ENCODE data around the gene DARS1.

DARS1 gene

GRCh38 chr2:136017786-136018185, 32.4 kb upstream of the DARS1 start:
- no peak overlapping the region for H3K4me3 ChIP-seq (ENCODE audit: low read length, poor library complexity, severe bottlenecking)
- H2AFZ ChIP-seq (ENCODE audit: low read length) = no peak overlapping the region
- no peaks in the 10 kb centered on the region for H3K9me2 ChIP-seq (replicated peaks; ENCODE audit: low read depth, low read length)
- no peaks in the 10 kb centered on the region for H3K79me2 ChIP-seq (ENCODE audit: insufficient read depth, low read length)
- H3K4me1 ChIP-seq (ENCODE audit: insufficient read depth, low read length, poor library complexity, severe bottlenecking) = peaks cover 73% of the 10 kb centered on the region
- no peaks in the 10 kb centered on the region for H4K20me1 ChIP-seq (ENCODE audit: insufficient read depth, low read length, poor library complexity, severe bottlenecking)
- H3K9me3 ChIP-seq (ENCODE audit: insufficient read depth, low read depth, low read length) = no peaks in the 10 kb centered on the region
- no peak overlapping the region for H3K9ac ChIP-seq (ENCODE audit: low read depth, low read length, poor library complexity, severe bottlenecking)
- TF ChIP-seq EZH2phosphoT487 (IDR thresholded peaks at IDR 0.05; ENCODE audit: borderline replicate concordance) (no peak), CTCF (conservative IDR thresholded peaks at IDR 0.05; ENCODE audit: low read length) (no peak)
- no peaks in the 10 kb centered on the region for H3F3A ChIP-seq (ENCODE audit: low read depth)
- no peak overlapping the region for H3K4me2 ChIP-seq (ENCODE audit: low read depth, low read length, poor library complexity, severe bottlenecking)
- H3K36me3 ChIP-seq (ENCODE audit: insufficient read depth, low read length) = no peaks in the 10 kb centered on the region
- no peaks in the 10 kb centered on the region for H3K27me3 ChIP-seq (ENCODE audit: insufficient read depth, low read length, poor library complexity, severe bottlenecking)

DNA sequence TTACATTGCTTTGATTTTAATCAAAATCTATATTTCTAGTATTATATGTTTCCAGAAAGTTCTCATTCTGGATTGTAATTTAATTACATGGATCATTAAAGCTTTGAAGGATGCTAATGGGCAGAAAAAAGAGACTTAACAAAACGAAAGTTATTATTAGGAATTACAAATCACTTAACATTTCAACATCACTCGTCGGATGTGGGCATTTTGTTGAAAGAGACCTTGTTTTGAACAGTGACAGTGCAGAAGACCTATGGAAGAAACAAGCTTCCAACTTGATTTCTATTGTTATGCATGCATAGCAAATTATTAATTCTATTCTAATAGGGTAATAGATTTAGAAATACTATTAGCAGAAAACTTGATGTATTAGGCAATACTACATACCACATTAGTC, 31.4 kb upstream of the DARS1 start:
- H3K4me1 ChIP-seq (ENCODE audit: insufficient read depth, low read length, poor library complexity, severe bottlenecking) = peaks cover 72% of the 10 kb centered on the region
- H3K4me3 ChIP-seq (ENCODE audit: low read length, poor library complexity, severe bottlenecking) = no peak overlapping the region
- TF ChIP-seq EZH2phosphoT487 (IDR thresholded peaks at IDR 0.05; ENCODE audit: borderline replicate concordance) = no peak
- TF ChIP-seq CTCF (conservative IDR thresholded peaks at IDR 0.05; ENCODE audit: low read length) = no peak
- no peak overlapping the region for H2AFZ ChIP-seq (ENCODE audit: low read length)
- no peaks in the 10 kb centered on the region for H4K20me1 ChIP-seq (ENCODE audit: insufficient read depth, low read length, poor library complexity, severe bottlenecking)
- no peak overlapping the region for H3K4me2 ChIP-seq (ENCODE audit: low read depth, low read length, poor library complexity, severe bottlenecking)
- no peaks in the 10 kb centered on the region for H3K36me3 ChIP-seq (ENCODE audit: insufficient read depth, low read length)
- H3K79me2 ChIP-seq (ENCODE audit: insufficient read depth, low read length) = no peaks in the 10 kb centered on the region
- H3K9me2 ChIP-seq (replicated peaks; ENCODE audit: low read depth, low read length) = no peaks in the 10 kb centered on the region
- H3K27me3 ChIP-seq (ENCODE audit: insufficient read depth, low read length, poor library complexity, severe bottlenecking) = no peaks in the 10 kb centered on the region
- no peaks in the 10 kb centered on the region for H3K9me3 ChIP-seq (ENCODE audit: insufficient read depth, low read depth, low read length)
- H3F3A ChIP-seq (ENCODE audit: low read depth) = no peaks in the 10 kb centered on the region
- no peak overlapping the region for H3K9ac ChIP-seq (ENCODE audit: low read depth, low read length, poor library complexity, severe bottlenecking)

DNA sequence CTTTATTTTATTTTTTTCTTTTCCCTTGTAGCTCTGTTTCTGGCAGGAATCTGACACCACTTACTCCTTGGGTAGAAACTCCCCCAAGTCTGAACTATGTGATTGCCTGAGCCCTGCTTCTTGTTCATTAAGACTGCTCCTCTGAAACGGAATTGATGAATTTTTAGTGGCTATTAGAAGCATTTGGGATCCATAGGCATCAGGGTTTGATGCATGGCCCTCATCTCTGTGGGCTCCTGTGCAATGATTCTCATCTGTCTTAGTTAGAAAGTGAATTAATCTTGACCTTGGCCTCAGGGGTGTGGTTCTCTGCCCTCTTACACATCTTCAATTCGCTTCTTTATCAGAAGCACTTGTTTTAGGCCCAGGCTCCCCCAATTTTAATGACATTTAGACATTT, 31.0 kb upstream of the DARS1 start:
- Histone ChIP-seq H3K9me2 (replicated peaks; ENCODE audit: low read depth, low read length) (no peaks in the 10 kb centered on the region), H3K4me2 (ENCODE audit: low read depth, low read length, poor library complexity, severe bottlenecking) (peak overlapping the region; percentile 15), H3K4me1 (ENCODE audit: insufficient read depth, low read length, poor library complexity, severe bottlenecking) (peaks cover 71% of the 10 kb centered on the region), H3K36me3 (ENCODE audit: insufficient read depth, low read length) (no peaks in the 10 kb centered on the region), H3K27me3 (ENCODE audit: insufficient read depth, low read length, poor library complexity, severe bottlenecking) (no peaks in the 10 kb centered on the region), H3K79me2 (ENCODE audit: insufficient read depth, low read length) (no peaks in the 10 kb centered on the region), H3K4me3 (ENCODE audit: low read length, poor library complexity, severe bottlenecking) (no peak overlapping the region), H3F3A (ENCODE audit: low read depth) (no peaks in the 10 kb centered on the region), H3K9ac (ENCODE audit: low read depth, low read length, poor library complexity, severe bottlenecking) (peak overlapping the region; percentile 18), H2AFZ (ENCODE audit: low read length) (no peak overlapping the region), H3K9me3 (ENCODE audit: insufficient read depth, low read depth, low read length) (no peaks in the 10 kb centered on the region), H4K20me1 (ENCODE audit: insufficient read depth, low read length, poor library complexity, severe bottlenecking) (no peaks in the 10 kb centered on the region)
- TF ChIP-seq EZH2phosphoT487 (IDR thresholded peaks at IDR 0.05; ENCODE audit: borderline replicate concordance) (no peak), CTCF (conservative IDR thresholded peaks at IDR 0.05; ENCODE audit: low read length) (no peak)
